ENCODE results near the gene DLGAP4.

- no peak for TF ChIP-seq JUN (IDR thresholded peaks at IDR 0.05; ENCODE audit: borderline replicate concordance, low read depth, low read length)
- no peak for TF ChIP-seq JUN (CRISPR knock-in tag; IDR thresholded peaks at IDR 0.05; ENCODE audit: borderline replicate concordance)
- no peak for TF ChIP-seq TCF7 (IDR thresholded peaks at IDR 0.05; ENCODE audit: borderline replicate concordance)
- TF ChIP-seq UBTF (IDR thresholded peaks at IDR 0.05; ENCODE audit: borderline replicate concordance in 1 of 2, low read depth in 2 of 2, low read length in 2 of 2) = no peak
- TF ChIP-seq ZNF589 (CRISPR knock-in tag; IDR thresholded peaks at IDR 0.05; ENCODE audit: low read depth) = no peak
- TF ChIP-seq CHD2 (IDR thresholded peaks at IDR 0.05; ENCODE audit: low read depth, low read length) = no peak
- no peak for TF ChIP-seq TRIM24 (IDR thresholded peaks at IDR 0.05)
- no peak for TF ChIP-seq PATZ1 (CRISPR knock-in tag; IDR thresholded peaks at IDR 0.05; ENCODE audit: borderline replicate concordance)
Measured at GRCh38 chr20:36279362-36279761, 26.8 kb upstream of the DLGAP4 start.

All from K562 (cell line).